ENCODE results near the gene MIPOL1. TPM values are rescaled to one million over a fixed set of nuclear protein-coding genes. Genes with fewer than 3 reads are reported as not detected.

MIPOL1 gene
- total and polyA plus RNA-seq, 12 donors: 1.1 to 9.2 (median 5.4) TPM

GRCh38 chr14:37252434-37252833 lies 54.7 kb downstream of the MIPOL1 start:
- no peak for ATAC-seq
- no peak overlapping the region for H3K27ac ChIP-seq
- DNase-seq: no peak
- H3K4me1 ChIP-seq: no peaks in the 10 kb centered on the region
- peaks cover 0 to 6% (median 0%) of the 10 kb centered on the region in 9 donors for H3K36me3 ChIP-seq
- TF ChIP-seq CTCF (IDR thresholded peaks at IDR 0.05): no peak
- intact Hi-C loops (cut with DNase I): loop anchor here in 1 of 10 donors (10.0 kb wide), 1 partner anchor 342 kb away; the partner anchor contains the start of genes FOXA1 and TTC6
- WGBS, 2 donors: 95 to 98% methylated on average over 1 of the region's 1 CpG
- no peak overlapping the region for H3K4me3 ChIP-seq
- H3K9me3 ChIP-seq: no peaks in the 10 kb centered on the region
- no peaks in the 10 kb centered on the region for H3K27me3 ChIP-seq

GRCh38 chr14:37253905-37254304 lies 56.2 kb downstream of the MIPOL1 start:
- DNase-seq (no peak), ATAC-seq (no peak)
- intact Hi-C loops (cut with DNase I): loop anchor here in 1 of 10 donors (10.0 kb wide), 1 partner anchor 341 kb away; the partner anchor contains the start of genes FOXA1 and TTC6
- 52 to 72% methylated on average over 1 of the region's 1 CpG for WGBS, 2 donors
- no peaks in the 10 kb centered on the region for H3K36me3 ChIP-seq
- no peaks in the 10 kb centered on the region for H3K9me3 ChIP-seq
- H3K27ac ChIP-seq: no peak overlapping the region
- H3K4me3 ChIP-seq: no peak overlapping the region
- no peaks in the 10 kb centered on the region for H3K27me3 ChIP-seq
- H3K4me1 ChIP-seq: no peaks in the 10 kb centered on the region
- no peak for TF ChIP-seq CTCF (IDR thresholded peaks at IDR 0.05)

- TF ChIP-seq CTCF (IDR thresholded peaks at IDR 0.05): no peak
- H3K36me3 ChIP-seq: no peaks in the 10 kb centered on the region
- H3K4me1 ChIP-seq: no peaks in the 10 kb centered on the region
- intact Hi-C loops (cut with DNase I): loop anchor here in 1 of 10 donors (10.0 kb wide), 1 partner anchor 340 kb away; the partner anchor contains the start of genes FOXA1 and TTC6
- no peak for DNase-seq
- whole genome bisulfite sequencing, 2 donors: 76 to 78% methylated on average over 3 of the region's 3 CpGs
- H3K27ac ChIP-seq: no peak overlapping the region
- no peaks in the 10 kb centered on the region for H3K27me3 ChIP-seq
- no peak overlapping the region for H3K4me3 ChIP-seq
- no peak for ATAC-seq
- H3K9me3 ChIP-seq: no peaks in the 10 kb centered on the region
Measured at GRCh38 chr14:37254411-37254947, 56.7 kb downstream of the MIPOL1 start.

GRCh38 chr14:37257501-37258070 lies 59.8 kb downstream of the MIPOL1 start:
- no peak for TF ChIP-seq CTCF (IDR thresholded peaks at IDR 0.05)
- no peak for ATAC-seq
- 85 to 88% methylated on average over 5 of the region's 5 CpGs for WGBS, 2 donors

More at GRCh38 chr14:37257501-37258070, 59.8 kb downstream of the MIPOL1 start:
- intact Hi-C loops (cut with DNase I): loop anchor here in 1 of 10 donors (10.0 kb wide), 1 partner anchor 337 kb away; the partner anchor contains the start of genes FOXA1 and TTC6
- DNase-seq: no peak
- H3K4me1 ChIP-seq: no peaks in the 10 kb centered on the region
- no peaks in the 10 kb centered on the region for H3K9me3 ChIP-seq
- no peaks in the 10 kb centered on the region for H3K27me3 ChIP-seq
- no peaks in the 10 kb centered on the region for H3K36me3 ChIP-seq
- no peak overlapping the region for H3K27ac ChIP-seq
- H3K4me3 ChIP-seq: no peak overlapping the region
